OCI-LY3 (cell line): Measurements from ENCODE around the gene PLA2G6.

Experiments used
- CTCF ChIP-seq: fragments of 200-600, 300-600 bp; sonication (generic); IDR thresholded peaks from 2 replicates; pipeline ENCODE4 v1.5.1; 2014; ENCODE audit warnings: antibody characterized with exemption, low read length, low read depth
- EZH2phosphoT487 ChIP-seq: fragments of 200-600 bp; shearing (Covaris generic); IDR thresholded peaks from 2 replicates; pipeline ENCODE4 v1.6.1; 2018; ENCODE audit warnings: antibody characterized with exemption, mixed run types, low read depth

GRCh38 chr22:38098410-38099249 is 83.0 kb downstream of the PLA2G6 start:
- TF ChIP-seq CTCF (no peak), EZH2phosphoT487 (no peak)
